ACC112 (cell line): ENCODE data around the gene FCF1.

ENCODE experiments used
- H2AFZ ChIP-seq: fragments of 200-600 bp; sonication (generic); one replicate; pipeline ENCODE4 v1.6.0; 2017; ENCODE audit warnings: antibody characterized with exemption, low read length; ENCODE audit not compliant: unreplicated experiment
- H3K27ac ChIP-seq: fragments of 200-600 bp; sonication (generic); 2 replicates; pipeline ENCODE4 v1.5.1; 2014; ENCODE audit warnings: low read depth, mild to moderate bottlenecking, antibody characterized with exemption, low read length, moderate library complexity
- H3K27me3 ChIP-seq: fragments of 200-600 bp; sonication (generic); 2 replicates; pipeline ENCODE4 v1.6.1; 2014; ENCODE audit warnings: mild to moderate bottlenecking, antibody characterized with exemption, low read length, moderate library complexity, mixed read lengths; ENCODE audit not compliant: insufficient read depth
- H3K36me3 ChIP-seq: fragments of 200-600 bp; sonication (generic); 2 replicates; pipeline ENCODE4 v1.6.1; 2016; ENCODE audit warnings: mild to moderate bottlenecking, antibody characterized with exemption, low read length, moderate library complexity, mixed read lengths; ENCODE audit not compliant: insufficient read depth
- H3K4me1 ChIP-seq: fragments of 200-600 bp; sonication (generic); one replicate; pipeline ENCODE4 v1.6.1; 2016; ENCODE audit warnings: low read length, mixed read lengths; ENCODE audit not compliant: insufficient read depth, unreplicated experiment, control insufficient read depth
- H3K4me3 ChIP-seq: fragments of 200-600 bp; sonication (generic); 2 replicates; pipeline ENCODE4 v1.5.1; 2014; ENCODE audit warnings: mild to moderate bottlenecking, low read depth, low read length
- H3K79me2 ChIP-seq: fragments of 200-600 bp; sonication (generic); one replicate; pipeline ENCODE4 v1.6.0; 2016; ENCODE audit warnings: low read length; ENCODE audit not compliant: control insufficient read depth, unreplicated experiment, insufficient read depth

Gene FCF1

DNA sequence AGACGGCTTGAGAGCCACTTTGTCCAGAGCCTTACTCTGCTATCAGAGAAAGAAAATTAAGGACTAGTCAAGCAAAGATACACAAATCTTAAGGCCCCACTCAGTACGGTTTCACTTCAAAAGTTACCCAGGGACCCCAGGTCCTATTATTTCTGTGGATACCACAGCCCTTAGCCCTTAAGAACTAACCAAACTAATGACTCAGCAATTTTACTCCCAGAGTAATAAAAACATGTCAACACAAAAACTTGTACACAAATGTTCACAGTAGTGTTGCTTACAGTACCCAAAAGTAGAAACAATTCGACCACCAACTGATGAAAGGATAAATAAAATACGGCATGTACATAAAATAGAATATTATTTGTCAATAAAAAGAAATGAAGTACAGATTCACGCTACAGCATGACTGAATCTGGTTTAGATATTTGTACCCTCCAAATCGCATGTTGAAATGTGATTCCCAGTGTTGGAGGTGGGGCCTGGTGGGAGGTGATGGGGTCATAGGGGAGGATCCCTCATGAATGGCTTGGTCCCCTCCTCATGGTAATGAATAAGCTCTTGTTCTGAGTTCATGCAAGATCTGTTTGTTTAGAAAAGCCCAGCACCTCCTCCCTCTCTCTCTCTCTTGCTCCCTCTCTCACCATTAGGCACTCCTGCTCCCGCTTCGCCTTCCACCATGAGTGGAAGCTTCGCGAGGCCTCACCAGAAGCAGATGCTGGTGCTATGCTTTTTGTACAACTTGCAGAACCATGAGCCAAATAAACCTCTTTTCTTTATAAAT is 30.6 kb upstream of the FCF1 start:
- H3K4me3 ChIP-seq: no peak overlapping the region
- peaks cover 27% of the 10 kb centered on the region for H3K36me3 ChIP-seq
- H3K79me2 ChIP-seq: no peaks in the 10 kb centered on the region
- H3K27ac ChIP-seq: no peak overlapping the region
- no peak overlapping the region for H2AFZ ChIP-seq
- no peaks in the 10 kb centered on the region for H3K4me1 ChIP-seq
- no peaks in the 10 kb centered on the region for H3K27me3 ChIP-seq

DNA sequence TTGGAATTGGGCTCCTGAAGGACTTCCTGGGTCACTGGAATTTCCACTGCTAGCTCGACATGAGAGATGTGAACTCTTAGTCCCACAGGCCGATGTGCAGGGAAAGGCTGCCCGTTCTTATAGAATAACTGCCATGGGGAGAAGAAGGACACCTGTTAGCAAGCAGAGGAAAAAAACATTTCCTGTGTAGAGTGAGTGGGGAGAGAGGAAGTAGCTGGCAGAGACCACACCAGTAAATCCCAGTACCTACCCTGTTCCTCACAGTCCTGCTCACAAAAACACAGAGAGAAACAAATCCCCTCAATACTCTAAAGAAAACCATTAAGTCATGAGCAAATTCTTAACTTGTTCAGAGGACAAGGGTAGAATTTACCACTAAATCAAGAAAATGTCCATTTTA is 29.5 kb upstream of the FCF1 start:
- H3K4me3 ChIP-seq: no peak overlapping the region
- H2AFZ ChIP-seq: no peak overlapping the region
- peaks cover 31% of the 10 kb centered on the region for H3K36me3 ChIP-seq
- no peaks in the 10 kb centered on the region for H3K4me1 ChIP-seq
- no peaks in the 10 kb centered on the region for H3K79me2 ChIP-seq
- no peaks in the 10 kb centered on the region for H3K27me3 ChIP-seq
- H3K27ac ChIP-seq: no peak overlapping the region

DNA sequence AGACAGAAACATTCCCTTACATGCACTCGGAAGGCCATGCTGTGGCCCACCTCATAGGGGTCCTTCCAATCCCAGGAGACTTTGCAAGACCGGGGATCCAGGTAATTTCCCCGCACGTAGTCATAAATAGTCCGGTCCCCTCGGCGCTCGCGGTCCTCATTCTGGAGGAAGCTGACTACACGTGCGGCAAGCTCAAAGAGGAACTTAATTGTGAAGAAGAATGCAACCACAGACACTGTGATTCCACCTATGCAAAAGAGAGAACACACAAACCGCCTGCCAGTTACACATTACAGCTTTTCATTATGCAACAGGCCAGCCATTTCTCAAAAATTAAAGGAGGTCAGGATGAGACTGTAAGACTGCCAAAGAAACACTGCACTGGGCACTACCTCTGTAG is 28.5 kb upstream of the FCF1 start:
- Histone ChIP-seq H2AFZ (no peak overlapping the region), H3K27me3 (no peaks in the 10 kb centered on the region), H3K36me3 (peaks cover 34% of the 10 kb centered on the region), H3K4me3 (no peak overlapping the region), H3K79me2 (no peaks in the 10 kb centered on the region), H3K4me1 (no peaks in the 10 kb centered on the region), H3K27ac (no peak overlapping the region)

DNA sequence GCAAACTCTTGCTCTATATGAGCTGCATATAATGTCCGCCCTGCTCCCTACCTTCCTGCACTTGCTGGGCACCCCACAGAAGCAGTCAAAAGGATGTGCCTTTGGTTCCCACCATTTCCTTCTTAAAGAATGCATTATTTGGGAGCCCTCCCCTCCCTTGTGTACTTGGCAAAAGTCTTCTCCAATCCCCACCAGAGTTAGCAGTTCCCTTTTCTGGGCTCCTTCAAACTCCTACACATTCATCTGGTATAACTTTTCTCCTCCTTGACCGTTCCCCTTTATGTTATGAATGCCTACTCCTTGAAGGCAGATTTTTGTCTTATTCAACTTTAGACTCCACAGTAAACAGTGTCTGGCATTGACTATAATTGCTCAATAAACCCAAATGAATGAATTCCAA is 27.9 kb upstream of the FCF1 start:
- Histone ChIP-seq H3K27me3 (no peaks in the 10 kb centered on the region), H2AFZ (no peak overlapping the region), H3K4me1 (no peaks in the 10 kb centered on the region), H3K27ac (no peak overlapping the region), H3K4me3 (no peak overlapping the region), H3K79me2 (peaks cover 2% of the 10 kb centered on the region), H3K36me3 (peaks cover 37% of the 10 kb centered on the region)

DNA sequence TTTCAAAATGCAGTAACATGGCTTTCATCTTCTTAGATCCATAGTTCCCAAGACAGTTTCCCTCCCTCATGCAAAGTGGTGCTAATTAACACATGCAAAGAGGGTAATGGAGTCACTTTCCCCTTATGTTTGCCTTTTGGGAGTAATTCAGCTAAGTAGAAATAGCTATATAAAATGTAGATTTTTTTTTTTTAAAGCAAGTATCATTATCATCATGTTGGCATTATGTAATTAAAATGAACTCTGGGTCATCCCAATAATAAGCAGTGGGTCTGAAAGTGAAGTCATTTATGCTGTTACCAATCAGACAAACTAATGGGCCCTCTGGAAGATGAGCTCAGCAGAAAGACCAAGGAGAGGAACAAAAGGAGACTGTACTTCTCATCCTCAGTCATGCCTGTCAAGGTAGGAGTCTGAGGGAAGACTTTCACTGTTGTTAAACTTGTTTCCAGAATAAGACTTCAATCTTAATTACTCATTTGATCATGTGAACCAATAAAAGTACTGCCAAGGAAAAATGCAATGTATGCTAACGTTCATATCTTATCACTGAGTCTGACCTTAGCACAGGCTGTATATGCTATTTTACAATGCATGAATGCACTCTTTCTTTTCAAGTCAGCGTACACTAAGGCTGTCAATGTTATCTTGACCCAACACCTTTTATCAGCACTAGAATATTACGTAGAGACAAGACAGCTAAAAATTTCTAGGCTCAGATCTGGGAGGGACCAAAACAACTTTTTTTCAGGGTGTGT is 26.8 kb upstream of the FCF1 start:
- peaks cover 2% of the 10 kb centered on the region for H3K79me2 ChIP-seq
- H3K36me3 ChIP-seq: peaks cover 41% of the 10 kb centered on the region
- no peaks in the 10 kb centered on the region for H3K27me3 ChIP-seq
- no peak overlapping the region for H3K27ac ChIP-seq
- H3K4me3 ChIP-seq: no peak overlapping the region
- no peaks in the 10 kb centered on the region for H3K4me1 ChIP-seq
- H2AFZ ChIP-seq: no peak overlapping the region

DNA sequence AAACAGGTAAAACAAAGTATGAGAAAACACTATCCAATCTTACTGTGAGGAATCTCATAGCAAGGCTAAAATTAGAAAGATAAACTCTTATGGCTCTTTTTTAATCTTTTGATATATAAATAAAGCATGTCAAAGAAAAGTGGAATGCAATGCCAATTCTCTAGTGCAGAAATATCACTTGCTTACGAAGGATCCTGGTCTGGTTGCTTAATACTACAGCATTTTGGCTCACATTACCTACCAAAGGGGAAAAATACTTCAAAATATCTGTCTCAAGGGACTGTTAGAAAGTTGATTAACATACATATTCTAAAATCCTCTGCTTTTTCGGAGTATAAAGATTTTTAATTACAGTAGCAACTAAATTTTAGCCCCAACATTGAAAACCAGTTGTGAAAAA is 21.5 kb upstream of the FCF1 start:
- H3K4me1 ChIP-seq: no peaks in the 10 kb centered on the region
- H3K27me3 ChIP-seq: no peaks in the 10 kb centered on the region
- no peak overlapping the region for H3K27ac ChIP-seq
- no peak overlapping the region for H3K4me3 ChIP-seq
- H2AFZ ChIP-seq: no peak overlapping the region
- H3K36me3 ChIP-seq: peaks cover 27% of the 10 kb centered on the region
- peaks cover 23% of the 10 kb centered on the region for H3K79me2 ChIP-seq

DNA sequence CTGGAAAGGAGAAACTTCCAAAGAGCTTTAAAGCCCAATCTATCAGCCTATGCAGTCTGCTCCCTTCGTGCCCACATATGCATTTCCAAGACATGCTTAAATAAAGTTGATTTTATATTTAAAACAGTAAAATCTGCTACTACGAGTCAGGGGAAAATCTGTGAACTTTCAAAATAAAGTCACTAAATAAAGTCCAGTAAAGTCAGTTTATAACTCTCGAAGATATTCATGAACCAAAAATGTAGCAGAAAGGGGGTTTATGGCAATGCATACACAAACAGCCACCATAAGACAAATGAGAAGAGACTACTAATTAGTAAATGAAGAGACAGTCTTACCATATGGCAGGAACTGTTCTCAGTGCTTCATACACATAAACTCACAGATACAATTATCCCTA is 19.8 kb upstream of the FCF1 start:
- no peak overlapping the region for H2AFZ ChIP-seq
- peaks cover 8% of the 10 kb centered on the region for H3K4me1 ChIP-seq
- no peak overlapping the region for H3K4me3 ChIP-seq
- H3K27ac ChIP-seq: no peak overlapping the region
- H3K27me3 ChIP-seq: no peaks in the 10 kb centered on the region
- H3K36me3 ChIP-seq: peaks cover 19% of the 10 kb centered on the region
- peaks cover 34% of the 10 kb centered on the region for H3K79me2 ChIP-seq

DNA sequence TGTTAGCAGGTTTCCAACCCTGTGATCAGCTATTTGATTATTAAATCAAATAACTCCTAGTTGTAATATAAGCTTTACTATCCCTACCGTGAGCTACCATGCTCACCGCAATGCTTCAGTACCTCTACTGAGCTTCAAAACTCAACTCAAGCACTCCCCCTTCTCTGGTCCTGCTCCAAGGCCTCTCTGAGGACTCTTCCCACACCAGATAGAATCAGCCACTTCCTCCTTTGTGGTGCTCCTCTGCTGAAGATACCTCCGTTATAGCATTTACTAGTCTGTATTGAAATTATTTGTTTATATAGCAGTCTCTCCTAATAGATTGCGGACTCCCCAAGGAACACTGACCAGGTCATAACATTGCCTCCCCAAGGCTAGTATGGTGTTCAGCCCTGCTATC is 17.5 kb upstream of the FCF1 start:
- no peak overlapping the region for H3K4me3 ChIP-seq
- H3K36me3 ChIP-seq: peaks cover 11% of the 10 kb centered on the region
- peaks cover 11% of the 10 kb centered on the region for H3K4me1 ChIP-seq
- no peaks in the 10 kb centered on the region for H3K27me3 ChIP-seq
- H3K79me2 ChIP-seq: peaks cover 36% of the 10 kb centered on the region
- no peak overlapping the region for H3K27ac ChIP-seq
- no peak overlapping the region for H2AFZ ChIP-seq

DNA sequence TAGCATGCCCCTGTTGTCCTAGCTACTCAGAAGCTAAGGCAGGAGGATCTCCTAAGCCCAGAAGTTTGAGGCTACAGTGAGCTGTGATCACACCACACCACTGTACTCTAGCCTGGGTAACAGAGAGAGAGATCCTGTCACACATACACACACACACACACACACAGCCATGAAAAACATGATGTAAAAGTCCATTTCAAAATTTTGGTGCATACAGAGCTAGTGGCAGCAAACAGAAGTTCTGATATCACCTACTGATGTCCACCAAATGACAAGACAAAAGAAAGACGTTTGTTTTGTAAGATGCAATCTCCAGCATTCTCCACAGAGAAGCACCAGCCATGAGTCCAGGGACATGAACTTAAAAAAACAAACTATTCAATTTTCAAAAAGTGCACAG is 15.9 kb upstream of the FCF1 start:
- no peak overlapping the region for H3K4me3 ChIP-seq
- H3K79me2 ChIP-seq: peaks cover 42% of the 10 kb centered on the region
- no peak overlapping the region for H2AFZ ChIP-seq
- H3K27me3 ChIP-seq: no peaks in the 10 kb centered on the region
- no peak overlapping the region for H3K27ac ChIP-seq
- H3K4me1 ChIP-seq: peaks cover 11% of the 10 kb centered on the region
- H3K36me3 ChIP-seq: peaks cover 16% of the 10 kb centered on the region; the same call in 1 of the 2 replicates

DNA sequence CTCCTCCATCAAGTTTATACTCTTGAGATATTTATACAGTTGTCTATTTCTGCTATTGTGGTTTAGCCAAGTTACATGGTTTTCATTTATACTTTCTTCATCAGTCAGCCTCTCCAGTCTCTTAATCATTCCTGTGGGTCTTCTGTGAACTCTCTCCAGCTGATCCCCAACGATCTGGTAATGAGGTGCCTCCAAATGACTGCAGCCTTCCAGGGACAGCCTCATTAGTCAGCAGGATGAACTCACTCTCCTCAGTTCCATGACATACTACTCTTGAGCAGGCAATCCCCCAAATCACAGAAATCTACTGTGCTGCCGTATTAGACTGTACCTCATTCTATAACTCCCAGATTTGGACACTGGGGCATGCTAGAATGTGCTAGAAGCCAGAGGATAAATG is 15.4 kb upstream of the FCF1 start:
- Histone ChIP-seq H3K27me3 (no peaks in the 10 kb centered on the region), H2AFZ (no peak overlapping the region), H3K79me2 (peaks cover 46% of the 10 kb centered on the region), H3K4me1 (peaks cover 11% of the 10 kb centered on the region), H3K27ac (no peak overlapping the region), H3K4me3 (no peak overlapping the region), H3K36me3 (peaks cover 22% of the 10 kb centered on the region; the same call in 1 of the 2 replicates)

DNA sequence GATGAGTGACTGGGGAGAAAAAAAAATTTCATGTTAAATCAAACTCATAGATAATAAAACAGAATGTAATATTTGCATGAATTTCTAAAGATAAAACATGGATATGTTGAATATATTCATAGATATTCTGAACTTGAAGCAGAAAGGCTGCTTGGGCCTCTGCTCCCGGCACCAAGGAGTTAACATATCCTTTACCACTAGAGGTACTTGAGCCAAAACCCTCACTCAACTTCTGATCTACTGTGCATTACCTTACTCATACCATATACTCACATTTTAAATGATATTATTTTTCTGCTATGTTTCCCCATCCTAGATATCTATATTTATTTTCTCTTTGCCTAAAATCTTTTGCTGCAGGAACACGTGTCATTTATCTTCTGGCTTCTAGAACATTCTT is 15.0 kb upstream of the FCF1 start:
- Histone ChIP-seq H3K4me1 (peaks cover 11% of the 10 kb centered on the region), H3K27me3 (no peaks in the 10 kb centered on the region), H3K27ac (no peak overlapping the region), H3K36me3 (peaks cover 25% of the 10 kb centered on the region; the same call in 1 of the 2 replicates), H3K4me3 (no peak overlapping the region), H2AFZ (no peak overlapping the region), H3K79me2 (peaks cover 48% of the 10 kb centered on the region)
